Loucy (cell line): ENCODE measurements around the gene ABHD11.

ENCODE experiments used
- EZH2phosphoT487 ChIP-seq: fragments of 200-600 bp; IDR thresholded peaks from 2 replicates; pipeline ENCODE4 v1.6.1; 2018; ENCODE audit warnings: antibody characterized with exemption, mild to moderate bottlenecking, moderate library complexity, borderline replicate concordance
- TF ChIP-seq, protein P1 (sequence below): fragments of 200-600 bp; sonication (generic); conservative IDR thresholded peaks from 2 replicates; pipeline ENCODE4 v1.5.1; 2014; ENCODE audit warnings: mild to moderate bottlenecking, antibody characterized with exemption, low read length

DNA sequence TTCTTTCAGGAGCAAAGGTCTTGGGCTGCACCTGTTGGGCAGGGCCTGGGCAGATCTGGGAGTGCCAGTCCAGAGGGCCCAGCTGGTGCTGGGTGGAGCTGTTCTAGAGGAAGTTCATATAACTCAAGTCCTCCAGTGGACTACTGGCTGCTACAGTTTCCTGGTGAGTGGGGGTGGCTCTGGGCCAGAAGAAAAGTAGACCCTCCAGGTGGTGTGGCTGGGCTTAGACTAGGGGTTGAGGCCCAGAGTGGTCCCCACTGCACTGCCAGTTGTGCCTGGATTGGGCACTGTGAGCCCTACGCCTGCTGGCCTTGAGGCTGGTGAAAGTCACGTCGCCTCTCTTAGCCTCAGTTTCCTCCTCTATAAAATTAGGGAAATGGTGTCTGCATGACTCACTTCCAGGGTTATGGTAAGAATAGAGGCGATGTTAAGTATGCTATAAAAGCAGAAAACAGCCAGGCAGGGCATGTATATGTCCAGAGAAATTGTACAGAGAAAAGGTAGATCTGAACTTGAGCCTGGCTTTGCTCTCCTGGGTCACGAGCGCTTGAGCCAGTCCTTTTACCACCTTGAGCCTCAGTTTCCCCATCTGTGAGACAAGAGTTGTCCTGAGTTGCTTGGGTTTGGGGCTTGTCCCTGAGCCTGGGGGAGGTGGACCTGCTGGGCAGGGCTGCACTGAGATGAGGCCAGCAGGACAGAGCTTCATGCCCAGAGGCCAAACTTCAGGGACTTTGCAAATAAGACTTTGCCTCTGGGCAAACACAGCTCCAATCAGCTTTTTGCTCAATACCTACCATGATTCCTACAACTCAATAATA is 35.3 kb upstream of the ABHD11 start:
- no peak for TF ChIP-seq EZH2phosphoT487
- TF ChIP-seq, protein P1, sequence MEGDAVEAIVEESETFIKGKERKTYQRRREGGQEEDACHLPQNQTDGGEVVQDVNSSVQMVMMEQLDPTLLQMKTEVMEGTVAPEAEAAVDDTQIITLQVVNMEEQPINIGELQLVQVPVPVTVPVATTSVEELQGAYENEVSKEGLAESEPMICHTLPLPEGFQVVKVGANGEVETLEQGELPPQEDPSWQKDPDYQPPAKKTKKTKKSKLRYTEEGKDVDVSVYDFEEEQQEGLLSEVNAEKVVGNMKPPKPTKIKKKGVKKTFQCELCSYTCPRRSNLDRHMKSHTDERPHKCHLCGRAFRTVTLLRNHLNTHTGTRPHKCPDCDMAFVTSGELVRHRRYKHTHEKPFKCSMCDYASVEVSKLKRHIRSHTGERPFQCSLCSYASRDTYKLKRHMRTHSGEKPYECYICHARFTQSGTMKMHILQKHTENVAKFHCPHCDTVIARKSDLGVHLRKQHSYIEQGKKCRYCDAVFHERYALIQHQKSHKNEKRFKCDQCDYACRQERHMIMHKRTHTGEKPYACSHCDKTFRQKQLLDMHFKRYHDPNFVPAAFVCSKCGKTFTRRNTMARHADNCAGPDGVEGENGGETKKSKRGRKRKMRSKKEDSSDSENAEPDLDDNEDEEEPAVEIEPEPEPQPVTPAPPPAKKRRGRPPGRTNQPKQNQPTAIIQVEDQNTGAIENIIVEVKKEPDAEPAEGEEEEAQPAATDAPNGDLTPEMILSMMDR = no peak
